ENCODE measurements around the gene SH3BGRL3. TPM values are rescaled to one million over a fixed set of nuclear protein-coding genes. Genes with fewer than 3 reads are reported as not detected.
"Not testable (repeated sequence)": the region's sequence is repeated elsewhere in the genome, so short reads cannot be mapped to it uniquely, and the experiment has no call there.

SH3BGRL3 gene
- total RNA-seq, 4 donors from 2014 or later = 5.0 to 86.6 (median 52.3) TPM

- Histone ChIP-seq H3K36me3 (no peaks in the 10 kb centered on the region), H3K27ac (no peak overlapping the region), H3K4me3 (no peak overlapping the region), H3K4me1 (no peaks in the 10 kb centered on the region), H3K27me3 (no peaks in the 10 kb centered on the region), H3K9me3 (no peaks in the 10 kb centered on the region)
- intact Hi-C loops (cut with DNase I; ENCODE audit: low total_unique reads) = no loop called here
- TF ChIP-seq CTCF (IDR thresholded peaks at IDR 0.05) (no peak), POLR2A (IDR thresholded peaks at IDR 0.05) (no peak)
- DNase-seq = no peak
These were observed 23.0 kb downstream of the SH3BGRL3 start for GRCh38 chr1:26302733-26303405.

- no peaks in the 10 kb centered on the region for H3K4me1 ChIP-seq
- no peak for TF ChIP-seq CTCF (IDR thresholded peaks at IDR 0.05)
- TF ChIP-seq POLR2A (IDR thresholded peaks at IDR 0.05) = no peak
- H3K9me3 ChIP-seq = no peaks in the 10 kb centered on the region
- H3K4me3 ChIP-seq = peak overlapping the region; percentile 63 to 64
- no peak for DNase-seq
- intact Hi-C loops (cut with DNase I; ENCODE audit: low total_unique reads) = no loop called here
- H3K27ac ChIP-seq = peak overlapping the region in 1 of 2 donors; percentile 43
- no peaks in the 10 kb centered on the region for H3K36me3 ChIP-seq
- H3K27me3 ChIP-seq = no peaks in the 10 kb centered on the region
These were observed 25.9 kb downstream of the SH3BGRL3 start for GRCh38 chr1:26305667-26306289.

GRCh38 chr1:26306290-26307229 lies 26.7 kb downstream of the SH3BGRL3 start, which contains the start of gene UBXN11:
TSS of gene UBXN11 (minus strand) at chr1:26306636. CDS start at chr1:26302883, 3,753 bp downstream.
- Histone ChIP-seq H3K4me1 (no peaks in the 10 kb centered on the region), H3K27ac (peak within 1 kb of the TSS in 1 of 2 donors; percentile 43), H3K27me3 (no peaks in the 10 kb centered on the region), H3K4me3 (peak within 1 kb of the TSS; percentile 63 to 64), H3K9me3 (no peaks in the 10 kb centered on the region), H3K36me3 (no peaks in the 10 kb centered on the region)
- TF ChIP-seq POLR2A (IDR thresholded peaks at IDR 0.05) (no peak), CTCF (IDR thresholded peaks at IDR 0.05) (no peak)
- intact Hi-C loops (cut with DNase I; ENCODE audit: low total_unique reads) = no loop called here
- peak; percentile 83 to 90 for DNase-seq

GRCh38 chr1:26307363-26307781 lies 27.5 kb downstream of the SH3BGRL3 start:
- TF ChIP-seq POLR2A (IDR thresholded peaks at IDR 0.05) (no peak), CTCF (IDR thresholded peaks at IDR 0.05) (no peak)
- H3K27ac ChIP-seq = no peak overlapping the region
- no peak overlapping the region for H3K4me3 ChIP-seq

GRCh38 chr1:26307966-26308899 lies 28.3 kb downstream of the SH3BGRL3 start:
- H3K4me3 ChIP-seq; intact Hi-C loops (cut with DNase I; ENCODE audit: low total_unique reads); H3K36me3 ChIP-seq; H3K27me3 ChIP-seq; H3K4me1 ChIP-seq; H3K9me3 ChIP-seq; DNase-seq; H3K27ac ChIP-seq: not testable (repeated sequence)

More at GRCh38 chr1:26307363-26307781, 27.5 kb downstream of the SH3BGRL3 start:
- H3K9me3 ChIP-seq = no peaks in the 10 kb centered on the region
- H3K4me1 ChIP-seq = no peaks in the 10 kb centered on the region
- H3K27me3 ChIP-seq = no peaks in the 10 kb centered on the region
- intact Hi-C loops (cut with DNase I; ENCODE audit: low total_unique reads) = no loop called here
- no peak for DNase-seq
- no peaks in the 10 kb centered on the region for H3K36me3 ChIP-seq

Data from uterus (tissue), 4 donors.